Activated naive CD8-positive, alpha-beta T cell treated with anti-CD3 and anti-CD28 coated beads, Interleukin-2, amount 50 U/mL, for 16 hours (primary cell): ENCODE measurements around the gene CD8A.
A peak's percentile ranks its signal among the peaks of the same experiment; 100 is the strongest.
"Not testable (repeated sequence)": the region's sequence is repeated elsewhere in the genome, so short reads cannot be mapped to it uniquely, and the experiment has no call there.

Experiments used
- DNase-seq: peaks from one replicate; pipeline ENCODE4 v3.0.0-alpha.2; 2020; ENCODE audit warnings: low read depth, low spot score

CD8A gene

GRCh38 chr2:86790676-86791572 lies at the start of gene CD8A:
Gene CD8A, minus strand, starts transcription at chr2:86790913. Its CDS starts 88 bp downstream, at chr2:86790825.
- DNase-seq = no peak

GRCh38 chr2:86839871-86840548 lies 49.3 kb upstream of the CD8A start:
- DNase-seq = not testable (repeated sequence)

- DNase-seq = not testable (repeated sequence)
Measured at GRCh38 chr2:86839455-86839854, 48.7 kb upstream of the CD8A start.

GRCh38 chr2:86837714-86838113 lies 47.0 kb upstream of the CD8A start:
- DNase-seq = not testable (repeated sequence)

GRCh38 chr2:86836915-86837695 lies 46.4 kb upstream of the CD8A start:
- peak; percentile 46 for DNase-seq

GRCh38 chr2:86835548-86835889 lies 44.8 kb upstream of the CD8A start:
- DNase-seq = not testable (repeated sequence)

- no peak for DNase-seq
Measured at GRCh38 chr2:86833315-86833714, 42.6 kb upstream of the CD8A start.

GRCh38 chr2:86832334-86833096 lies 41.8 kb upstream of the CD8A start:
- DNase-seq = no peak

- no peak for DNase-seq
Measured at GRCh38 chr2:86831537-86831936, 40.8 kb upstream of the CD8A start.

GRCh38 chr2:86826951-86827350 lies 36.2 kb upstream of the CD8A start:
- no peak for DNase-seq

GRCh38 chr2:86825693-86826381 lies 35.1 kb upstream of the CD8A start:
- DNase-seq = no peak

- DNase-seq = no peak
Measured at GRCh38 chr2:86825036-86825692, 34.5 kb upstream of the CD8A start.

GRCh38 chr2:86822668-86823345 lies 32.1 kb upstream of the CD8A start:
- DNase-seq = no peak

GRCh38 chr2:86821842-86822241 lies 31.1 kb upstream of the CD8A start:
- no peak for DNase-seq

- no peak for DNase-seq
Measured at GRCh38 chr2:86821306-86821705, 30.6 kb upstream of the CD8A start.

GRCh38 chr2:86818957-86819356 lies 28.2 kb upstream of the CD8A start:
- no peak for DNase-seq

- DNase-seq = no peak
Measured at GRCh38 chr2:86818114-86818801, 27.5 kb upstream of the CD8A start.

- no peak for DNase-seq
Measured at GRCh38 chr2:86815611-86816010, 24.9 kb upstream of the CD8A start.

GRCh38 chr2:86809481-86810121 lies 18.9 kb upstream of the CD8A start:
- no peak for DNase-seq
